Measurements from ENCODE around the gene UNC5A. TPM values are rescaled to one million over a fixed set of nuclear protein-coding genes. Genes with fewer than 3 reads are reported as not detected.

UNC5A gene
- total RNA-seq, 1 donor from 2014 or later, result 0.29 TPM

DNA sequence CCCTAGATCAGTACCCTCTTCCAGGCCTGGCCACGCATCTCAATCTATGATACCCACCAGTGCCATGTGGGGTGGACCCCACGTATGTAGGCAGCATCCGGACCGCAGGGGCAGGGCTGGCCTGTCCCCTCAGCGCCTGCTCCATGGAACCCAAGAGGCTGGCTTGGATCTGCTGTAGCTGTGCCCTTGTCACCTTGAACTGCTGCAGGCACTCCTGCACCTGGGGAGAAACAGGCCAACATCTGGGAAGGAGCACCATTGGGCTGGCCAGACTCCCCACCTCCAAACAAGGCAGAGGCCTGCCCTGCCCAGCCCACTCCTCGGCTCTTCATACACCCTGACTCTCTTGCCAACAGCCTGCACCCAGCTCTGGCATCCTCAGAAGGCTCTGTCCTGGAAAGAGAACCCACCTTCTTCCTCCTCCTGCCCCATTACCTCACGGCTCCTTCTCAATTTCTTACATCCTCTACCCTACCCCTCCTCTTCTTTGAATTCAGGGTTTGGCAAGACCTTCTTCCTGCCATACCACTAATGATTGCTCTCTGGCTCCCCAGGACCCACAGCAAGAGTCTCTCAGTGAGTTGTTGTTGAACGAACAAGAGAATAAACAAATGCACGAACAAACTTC is 81.1 kb downstream of the UNC5A start:
- peak; percentile 22 for DNase-seq (ENCODE audit: low spot score)

DNA sequence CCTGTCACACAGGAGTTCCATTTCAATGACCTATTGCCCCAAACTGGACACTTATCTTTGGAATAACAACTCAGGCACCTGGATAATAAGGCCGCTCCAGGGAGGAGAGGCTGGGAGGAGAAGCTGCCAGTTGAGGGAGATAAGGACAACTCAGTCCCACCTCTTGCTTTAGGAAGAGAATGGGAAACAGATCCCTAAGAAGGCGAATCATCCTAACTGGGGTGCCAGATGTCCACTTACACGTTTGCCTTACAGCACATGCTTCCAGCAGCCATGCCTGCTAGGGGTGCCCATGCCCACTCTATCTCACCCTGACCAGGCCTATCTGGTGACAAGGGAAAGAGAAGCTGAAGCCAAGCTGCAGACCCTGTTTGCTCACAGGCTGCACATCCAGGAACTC is 82.3 kb downstream of the UNC5A start:
- peak; percentile 41 for DNase-seq (ENCODE audit: low spot score)

GRCh38 chr5:176894298-176894697 is 83.9 kb downstream of the UNC5A start:
- DNase-seq (ENCODE audit: low spot score), result peak; percentile 57

DNA sequence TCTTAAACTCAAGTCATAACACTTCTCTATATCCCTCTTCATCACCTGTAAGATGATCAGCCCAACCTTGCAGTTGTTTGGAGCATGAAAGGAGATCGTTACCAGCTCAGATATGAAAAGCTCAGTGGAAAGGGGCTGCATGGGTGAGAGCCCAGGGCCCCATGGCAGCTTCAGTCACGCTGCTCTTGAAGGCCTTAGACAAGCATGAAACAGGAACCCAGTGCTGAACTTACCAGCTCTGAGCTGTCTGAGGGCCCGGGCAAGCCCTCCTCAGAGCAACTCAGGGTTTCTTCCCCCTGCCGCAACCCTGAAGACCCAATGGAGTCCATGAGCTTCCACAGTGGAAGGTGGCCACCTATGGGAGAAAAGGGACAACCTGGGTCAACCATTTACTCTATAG is 85.5 kb downstream of the UNC5A start:
- no peak for DNase-seq (ENCODE audit: low spot score)

DNA sequence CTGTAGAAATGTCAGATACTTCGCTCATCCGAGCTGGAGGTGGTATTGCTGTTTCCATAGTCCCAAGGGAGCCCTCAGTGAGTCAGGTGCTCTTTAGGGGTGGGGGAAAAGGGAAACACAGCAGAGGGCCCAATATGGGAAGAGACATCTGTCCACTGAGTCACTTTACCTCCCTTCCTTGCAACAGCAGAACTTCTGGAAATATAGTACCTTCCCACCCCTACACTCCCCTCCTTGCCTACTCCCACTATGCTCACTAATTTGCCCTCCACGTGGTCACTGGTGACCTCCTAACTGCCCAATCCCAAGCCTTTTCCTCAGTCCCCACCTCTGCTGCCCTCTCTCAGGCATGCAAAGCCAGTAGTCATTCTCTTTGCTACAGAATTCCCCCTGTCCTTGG is 86.9 kb downstream of the UNC5A start:
- no peak for DNase-seq (ENCODE audit: low spot score)

DNA sequence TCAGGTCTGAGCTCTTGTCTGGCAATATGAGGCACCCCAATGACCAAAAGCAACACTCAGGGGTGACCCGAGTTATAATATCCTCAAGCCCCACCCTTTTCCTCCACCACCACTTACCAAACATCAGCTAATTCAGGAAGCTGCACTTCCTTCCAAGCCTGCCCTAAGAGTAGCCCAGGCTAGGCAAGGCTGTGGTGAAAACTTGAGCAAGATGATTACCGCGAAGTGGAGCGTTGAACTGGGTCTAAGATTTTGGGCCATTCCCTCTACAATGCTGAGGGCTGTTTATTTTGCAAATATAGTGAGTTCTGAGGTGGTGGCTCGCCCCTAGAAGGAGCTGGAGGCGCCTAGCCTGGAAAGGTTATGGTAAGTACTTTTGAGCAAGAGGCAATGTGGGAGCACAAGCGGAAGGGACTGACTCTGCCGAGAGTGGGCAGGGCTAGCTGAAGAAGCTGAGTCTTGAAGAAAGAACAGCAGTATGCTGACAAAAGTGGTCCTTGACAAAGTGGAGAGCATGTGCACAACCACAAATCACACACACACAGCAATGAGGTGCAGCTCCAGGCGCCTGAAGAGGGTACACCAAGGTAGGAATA is 89.0 kb downstream of the UNC5A start, which contains the start of gene HK3:
HK3 (minus strand) TSS at position 51 of the 596 bp plus-strand sequence. CDS start 3,187 bp downstream, outside the sequence.
- DNase-seq (ENCODE audit: low spot score), result no peak

DNA sequence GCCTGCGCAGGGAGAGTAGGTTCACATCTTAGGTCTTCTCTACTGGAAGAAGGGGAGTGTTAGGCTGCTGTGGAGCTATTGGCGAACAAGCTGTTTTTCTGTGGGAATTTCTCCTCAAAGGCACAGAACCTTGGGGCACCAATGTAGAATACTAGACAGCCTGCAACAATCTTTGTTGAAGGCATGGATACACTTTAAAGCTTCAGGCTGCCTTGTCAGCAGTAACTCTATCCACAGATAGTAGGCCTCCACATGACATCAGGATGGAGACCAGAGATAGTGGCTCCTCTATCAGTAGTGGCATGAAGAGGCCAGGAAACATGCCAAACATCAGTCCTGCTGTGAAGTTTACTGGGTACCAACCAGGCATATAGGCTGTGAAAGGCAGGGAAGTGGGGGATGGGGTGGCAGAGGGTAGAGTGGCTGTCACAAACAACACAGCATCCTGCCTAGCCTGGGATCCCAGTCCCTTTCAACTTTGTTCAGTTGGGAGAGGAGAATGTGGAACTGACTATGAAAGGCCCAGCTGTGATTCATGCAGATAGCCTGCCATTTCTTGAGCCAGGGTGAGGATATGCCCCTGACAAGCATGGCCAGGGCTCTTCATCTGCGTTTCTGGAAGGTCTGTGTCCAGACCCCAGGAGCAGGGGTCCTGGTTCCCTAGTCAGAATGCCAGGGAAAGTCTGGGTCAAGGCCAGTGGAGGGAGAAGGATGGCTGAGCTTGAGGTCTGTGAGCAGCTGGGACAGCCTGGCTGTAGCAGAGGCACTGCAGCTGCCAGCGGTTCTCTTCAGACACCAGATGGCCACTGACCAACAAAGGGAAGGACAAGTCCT is 89.8 kb downstream of the UNC5A start:
- no peak for DNase-seq (ENCODE audit: low spot score)

- no peak for DNase-seq (ENCODE audit: low spot score)
These were observed 90.4 kb downstream of the UNC5A start for GRCh38 chr5:176900780-176901204.

- DNase-seq (ENCODE audit: low spot score), result no peak
These were observed 91.1 kb downstream of the UNC5A start for GRCh38 chr5:176901260-176902101.

DNA sequence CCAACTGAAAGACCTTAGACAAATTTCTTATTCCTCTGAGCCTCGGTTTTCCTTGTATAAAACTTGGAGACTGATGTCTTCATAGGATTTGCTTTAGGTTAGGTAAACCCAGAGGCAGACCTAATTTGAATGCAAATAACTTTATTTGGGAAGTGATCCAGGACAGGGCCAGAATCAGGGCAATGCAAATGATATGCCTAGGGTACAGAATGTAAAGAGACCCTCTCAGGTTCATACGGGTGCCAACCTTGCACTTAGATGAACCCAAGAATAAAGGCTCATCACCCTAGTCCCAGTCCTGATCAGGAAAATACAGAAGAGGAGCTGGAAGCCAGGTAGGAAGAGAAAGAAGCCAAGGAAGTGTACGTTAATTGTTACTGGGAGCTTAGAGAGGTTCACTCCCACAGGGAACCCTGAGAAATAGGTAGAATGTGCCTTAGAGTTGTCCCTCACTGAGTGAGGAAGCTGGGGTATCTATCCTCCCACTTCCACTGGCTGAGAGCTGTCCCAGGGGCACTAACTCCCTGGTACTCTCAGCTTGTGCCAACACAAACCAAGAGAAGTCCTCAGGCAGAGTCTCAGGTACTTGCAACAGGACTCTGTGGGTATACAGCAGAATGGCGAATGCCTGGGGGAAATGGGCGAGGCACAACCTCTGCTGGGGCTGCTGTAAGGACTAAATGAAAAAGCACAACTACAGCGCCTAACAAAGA is 91.9 kb downstream of the UNC5A start:
- no peak for DNase-seq (ENCODE audit: low spot score)

GRCh38 chr5:176902911-176903664 is 92.7 kb downstream of the UNC5A start:
- DNase-seq (ENCODE audit: low spot score), result no peak

DNA sequence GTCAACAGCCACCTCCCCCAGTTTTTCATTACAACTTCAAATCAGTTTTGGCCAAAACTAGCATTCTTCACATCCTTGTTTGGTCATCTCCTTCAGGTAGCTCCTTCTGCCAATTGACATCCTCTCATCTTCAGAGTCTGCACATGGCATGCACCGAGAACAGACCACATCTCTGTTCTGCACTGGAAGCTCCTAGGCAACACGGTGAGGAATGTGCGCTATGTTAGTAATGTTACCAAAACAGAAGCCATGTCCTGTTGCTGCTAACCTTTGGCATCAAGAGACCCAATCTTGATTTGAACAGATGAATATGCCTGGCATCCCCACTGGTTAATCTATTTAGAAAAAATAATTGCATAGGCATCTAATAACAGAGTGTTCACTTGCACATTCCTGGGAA is 93.9 kb downstream of the UNC5A start:
- no peak for DNase-seq (ENCODE audit: low spot score)

GRCh38 chr5:176906126-176906525 is 95.8 kb downstream of the UNC5A start:
- DNase-seq (ENCODE audit: low spot score), result no peak

GRCh38 chr5:176906796-176907195 is 96.4 kb downstream of the UNC5A start:
- no peak for DNase-seq (ENCODE audit: low spot score)

- no peak for DNase-seq (ENCODE audit: low spot score)
These were observed 98.5 kb downstream of the UNC5A start for GRCh38 chr5:176908675-176909368.

DNA sequence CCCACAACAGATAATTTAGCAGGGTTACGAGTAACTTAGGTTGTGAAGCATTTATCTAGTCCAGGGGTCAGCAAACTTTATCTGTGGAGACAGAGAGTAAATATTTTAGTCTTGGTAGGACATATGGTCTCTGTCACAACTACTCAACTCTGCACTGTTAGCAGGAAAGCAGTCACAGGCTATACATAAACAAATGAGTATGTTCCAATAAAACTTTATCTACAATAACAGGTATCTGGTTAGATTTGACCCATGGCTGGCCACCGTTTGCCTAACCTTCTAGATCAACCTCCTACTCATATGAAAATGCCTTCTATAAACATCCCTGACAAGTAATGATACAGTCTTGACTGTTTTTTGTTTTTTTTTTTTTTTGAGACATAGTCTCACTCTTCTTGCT is 101.8 kb downstream of the UNC5A start:
- DNase-seq (ENCODE audit: low spot score), result no peak

DNA sequence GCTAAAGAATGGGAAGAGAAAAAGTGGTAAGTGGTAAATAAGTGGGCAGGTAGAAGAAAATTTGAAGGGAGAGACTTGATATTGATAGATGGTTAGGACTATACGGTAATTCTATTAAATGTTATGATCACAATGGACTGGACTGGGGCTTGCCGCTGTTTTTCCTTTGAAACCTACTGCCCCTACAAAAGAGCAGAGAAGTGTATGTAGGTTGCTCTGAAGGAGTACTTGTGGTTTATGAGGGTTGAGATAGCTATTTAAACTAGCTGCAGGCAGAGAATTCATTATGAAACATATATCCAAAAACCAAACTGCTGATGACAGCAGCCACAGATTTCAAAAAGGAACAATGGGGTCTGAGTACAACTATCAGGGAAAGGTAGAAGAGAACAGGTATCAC is 105.5 kb downstream of the UNC5A start:
- DNase-seq (ENCODE audit: low spot score), result no peak

- no peak for DNase-seq (ENCODE audit: low spot score)
These were observed 106.0 kb downstream of the UNC5A start for GRCh38 chr5:176916337-176916736.

DNA sequence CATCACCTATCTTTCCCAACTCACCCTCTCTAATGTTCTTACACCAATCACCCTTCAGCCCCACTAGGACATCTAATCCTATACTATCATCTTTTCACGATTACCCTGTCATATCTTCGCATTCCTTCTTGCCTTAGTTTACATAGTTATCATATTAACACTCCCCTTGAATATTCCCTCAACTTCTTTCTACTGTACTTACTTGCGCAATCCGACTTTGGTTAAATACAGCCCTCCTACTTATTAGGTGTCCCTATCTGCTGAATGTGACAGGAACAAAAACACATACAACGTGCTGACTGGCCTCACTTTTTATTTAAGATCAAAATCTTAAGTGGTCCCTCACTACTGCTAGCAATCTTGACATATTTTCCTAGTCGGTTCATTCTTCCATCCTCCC is 108.3 kb downstream of the UNC5A start:
- DNase-seq (ENCODE audit: low spot score), result no peak

Data from mesenteric fat pad (tissue), 1 donor.